Esophagus squamous epithelium (tissue), 5 donors: Measurements from ENCODE around the gene PLEKHG1. TPM values are rescaled to one million over a fixed set of nuclear protein-coding genes. Genes with fewer than 3 reads are reported as not detected.

ENCODE experiments used
- DNase-seq: peaks from one replicate; lab custom pipeline; 2025; lab: John Stamatoyannopoulos, UW
- H3K27ac ChIP-seq, 4 donors: fragments of 200-600 bp; sonication (generic); one replicate each; pipeline ENCODE4 v1.5.1; 2016 to 2019; ENCODE audit warnings: mild to moderate bottlenecking in 1 of 4
- H3K27me3 ChIP-seq, 4 donors: fragments of 200-600 bp; sonication (generic); 1 replicate in 3 of 4; 2 replicates in 1 of 4; pipeline versions ENCODE4 v1.5.1 to v1.6.0; 2017 to 2021; ENCODE audit warnings: antibody characterized with exemption in 1 of 4
- H3K36me3 ChIP-seq, 3 donors: fragments of 200-600 bp; sonication (generic); one replicate each; pipeline ENCODE4 v1.5.1; 2016 to 2019
- H3K4me1 ChIP-seq, 3 donors: fragments of 200-600 bp; sonication (generic); one replicate each; pipeline ENCODE4 v1.5.1; 2017 to 2019
- H3K4me3 ChIP-seq, 4 donors: fragments of 200-600 bp; sonication (generic); 1 replicate in 3 of 4; 2 replicates in 1 of 4; pipeline ENCODE4 v1.5.1; 2016 to 2019; ENCODE audit warnings: mild to moderate bottlenecking in 2 of 4, moderate library complexity in 1 of 4
- H3K9me3 ChIP-seq, 3 donors: fragments of 200-600 bp; sonication (generic); one replicate each; pipeline ENCODE4 v1.5.1; 2016 to 2019
- CTCF ChIP-seq, 6 experiments: fragments of 450-650 bp in 4 of 6; fragments of 200-600 bp in 2 of 6; sonication (generic) in 2 of 6; IDR thresholded peaks; one replicate each; pipeline ENCODE4 v1.5.1; 2016 to 2019; ENCODE audit warnings: antibody characterized with exemption in 6 of 6, mild to moderate bottlenecking in 4 of 6, moderate library complexity in 4 of 6
- POLR2A ChIP-seq, 4 donors: fragments of 450-650 bp; IDR thresholded peaks; one replicate each; pipeline ENCODE4 v1.6.1; 2017; ENCODE audit warnings: antibody characterized with exemption in 4 of 4, mild to moderate bottlenecking in 4 of 4, moderate library complexity in 3 of 4
- WGBS, 2 donors: methylation state at CpG; one replicate each; pipeline ENCODE4 v1.1.5; 2018; 5-methylcytosine and 5-hydroxymethylcytosine counted together
- intact Hi-C: fragments of 100-400 bp; cut with DNase I; formaldehyde crosslinking; loops from one replicate; pipeline ENCODE4 v1.15.0; 2022
- total RNA-seq, 4 donors: library from RNA; depleted of rRNA; stranded (reverse); fragments of >200 nt; gene quantifications; one replicate each; pipeline ENCODE4 v1.1.0, GENCODE V29; 2016
- donor health status: DM: yes; HTN: yes; CAD: no.

Gene PLEKHG1
- total RNA-seq, 4 donors from 2014 or later: 22.7 to 36.0 (median 27.6) TPM

GRCh38 chr6:150580489-150580888, 19.2 kb upstream of the PLEKHG1 start:
- no peaks in the 10 kb centered on the region for H3K9me3 ChIP-seq
- H3K27ac ChIP-seq: no peak overlapping the region
- no peak for TF ChIP-seq CTCF (IDR thresholded peaks at IDR 0.05)
- TF ChIP-seq POLR2A (IDR thresholded peaks at IDR 0.05): no peak
- peaks cover 0 to 22% (median 0%) of the 10 kb centered on the region in 3 donors for H3K4me1 ChIP-seq
- H3K36me3 ChIP-seq: no peaks in the 10 kb centered on the region
- intact Hi-C loops: no loop called here
- peaks cover 0 to 9% (median 0%) of the 10 kb centered on the region in 4 donors for H3K27me3 ChIP-seq
- 100% methylated on average over 1 of the region's 2 CpGs for WGBS, 2 donors
- H3K4me3 ChIP-seq: no peak overlapping the region
- no peak for DNase-seq

GRCh38 chr6:150584065-150584464, 15.6 kb upstream of the PLEKHG1 start:
- WGBS, 2 donors: 84 to 92% methylated on average over 5 of the region's 5 CpGs
- Histone ChIP-seq H3K9me3 (no peaks in the 10 kb centered on the region), H3K36me3 (no peaks in the 10 kb centered on the region), H3K27ac (no peak overlapping the region), H3K4me1 (peaks cover 0 to 30% (median 0%) of the 10 kb centered on the region in 3 donors), H3K27me3 (no peaks in the 10 kb centered on the region), H3K4me3 (no peak overlapping the region)
- intact Hi-C loops: no loop called here
- no peak for DNase-seq
- no peak for TF ChIP-seq CTCF (IDR thresholded peaks at IDR 0.05)
- TF ChIP-seq POLR2A (IDR thresholded peaks at IDR 0.05): no peak

GRCh38 chr6:150584596-150584995, 15.1 kb upstream of the PLEKHG1 start:
- Histone ChIP-seq H3K27me3 (no peaks in the 10 kb centered on the region), H3K36me3 (no peaks in the 10 kb centered on the region), H3K27ac (no peak overlapping the region), H3K4me1 (peaks cover 0 to 30% (median 0%) of the 10 kb centered on the region in 3 donors), H3K9me3 (no peaks in the 10 kb centered on the region), H3K4me3 (no peak overlapping the region)
- TF ChIP-seq POLR2A (IDR thresholded peaks at IDR 0.05) (no peak), CTCF (IDR thresholded peaks at IDR 0.05) (no peak)
- 79 to 86% methylated on average over 1 of the region's 1 CpG for WGBS, 2 donors
- DNase-seq: no peak
- intact Hi-C loops: no loop called here

GRCh38 chr6:150586850-150587359, 12.8 kb upstream of the PLEKHG1 start:
- H3K4me3 ChIP-seq: no peak overlapping the region
- peak overlapping the region in 1 of 4 donors; percentile 7 for H3K27ac ChIP-seq
- peaks cover 0 to 6% (median 0%) of the 10 kb centered on the region in 4 donors for H3K27me3 ChIP-seq
- intact Hi-C loops: no loop called here
- WGBS, 2 donors: 50 to 70% methylated on average over 7 to 12 of the region's 12 CpGs
- DNase-seq: no peak
- no peaks in the 10 kb centered on the region for H3K9me3 ChIP-seq
- H3K4me1 ChIP-seq: peaks cover 0 to 29% (median 0%) of the 10 kb centered on the region in 3 donors
- TF ChIP-seq CTCF (IDR thresholded peaks at IDR 0.05) (no peak), POLR2A (IDR thresholded peaks at IDR 0.05) (no peak)
- H3K36me3 ChIP-seq: no peaks in the 10 kb centered on the region

- Histone ChIP-seq H3K9me3 (no peaks in the 10 kb centered on the region), H3K36me3 (no peaks in the 10 kb centered on the region), H3K27ac (no peak overlapping the region), H3K4me1 (peaks cover 0 to 21% (median 0%) of the 10 kb centered on the region in 3 donors), H3K4me3 (no peak overlapping the region), H3K27me3 (peaks cover 0 to 7% (median 0%) of the 10 kb centered on the region in 4 donors)
- WGBS, 2 donors: 42 to 44% methylated on average over 4 of the region's 4 CpGs
- no peak for DNase-seq
- intact Hi-C loops: no loop called here
- TF ChIP-seq POLR2A (IDR thresholded peaks at IDR 0.05) (no peak), CTCF (IDR thresholded peaks at IDR 0.05) (no peak)
Observed at GRCh38 chr6:150587637-150588036, 12.0 kb upstream of the PLEKHG1 start.
